IMR-90 (cell line): ENCODE data around the gene AKR1C2. TPM values are rescaled to one million over a fixed set of nuclear protein-coding genes. Genes with fewer than 3 reads are reported as not detected.

Experiments used
- ATAC-seq: fragments of 200-7000 bp; cut with Tn5 transposase; 2 replicates; pipeline ENCODE4 v1.9.1; 2020; ENCODE audit warnings: low read depth, mild to moderate bottlenecking, moderate library complexity
- BruUV-seq: library from RNA; stranded (reverse); fragments of 400-500 nt; replicated peaks from 2 replicates; lab custom pipeline; 2021; lab: Mats Ljungman, UMichigan
- CTCF ChIA-PET: fragments of 300-600 bp; formaldehyde crosslinking; extraction: SDS; loops from one replicate; lab custom pipeline; 2021; ENCODE audit warnings: antibody characterized with exemption; lab: Yijun Ruan, JAX
- POLR2A ChIA-PET: fragments of 300-600 bp; sonication (Branson Sonifier 250); formaldehyde crosslinking; loops from one replicate; lab custom pipeline; 2022; ENCODE audit warnings: antibody characterized with exemption; ENCODE audit not compliant: unreplicated experiment; lab: Charles Lee
- DNase-seq: peaks from one replicate; pipeline ENCODE4 v3.0.0; 2013
- H2AFZ ChIP-seq: replicated peaks from 2 replicates; pipeline ENCODE3; 2013; ENCODE audit warnings: low read length, mild to moderate bottlenecking; ENCODE audit not compliant: poor library complexity
- H2AK5ac ChIP-seq: 2 replicates; pipeline ENCODE4 v1.6.1; 2013; ENCODE audit warnings: low read depth, low read length, inconsistent platforms
- H2AK9ac ChIP-seq: replicated peaks from 2 replicates; pipeline ENCODE3; 2013; ENCODE audit warnings: mild to moderate bottlenecking, low read depth, low read length, moderate library complexity; ENCODE audit not compliant: poor library complexity
- H2BK120ac ChIP-seq: 2 replicates; pipeline ENCODE4 v1.6.1; 2013; ENCODE audit warnings: low read depth, low read length, inconsistent platforms
- H2BK15ac ChIP-seq: 3 replicates; pipeline ENCODE4 v1.6.1; 2013; ENCODE audit warnings: low read depth, low read length, inconsistent platforms
- H2BK20ac ChIP-seq: 2 replicates; pipeline ENCODE4 v1.6.1; 2013; ENCODE audit warnings: low read depth, mild to moderate bottlenecking, inconsistent platforms, low read length, moderate library complexity
- H2BK5ac ChIP-seq: 2 replicates; pipeline ENCODE4 v1.6.1; 2013; ENCODE audit warnings: mild to moderate bottlenecking, low read depth, low read length, inconsistent platforms; ENCODE audit not compliant: poor library complexity, severe bottlenecking
- H3K14ac ChIP-seq: replicated peaks from 2 replicates; pipeline ENCODE4 v1.6.1; 2013; ENCODE audit warnings: low read depth, low read length, inconsistent platforms
- H3K18ac ChIP-seq: 2 replicates; pipeline ENCODE4 v1.6.1; 2013; ENCODE audit warnings: low read depth, low read length, control low read depth
- H3K23ac ChIP-seq: 2 replicates; pipeline ENCODE4 v1.6.1; 2013; ENCODE audit warnings: low read depth, low read length, inconsistent platforms
- H3K27ac ChIP-seq: 2 replicates; pipeline ENCODE4 v1.5.1; 2013; ENCODE audit warnings: mild to moderate bottlenecking, control low read depth, low read length; ENCODE audit not compliant: insufficient read depth
- H3K27me3 ChIP-seq: 2 replicates; pipeline ENCODE4 v1.6.1; 2013; ENCODE audit warnings: low read length; ENCODE audit not compliant: control insufficient read depth, insufficient read depth
- H3K36me3 ChIP-seq: 2 replicates; pipeline ENCODE4 v1.6.1; 2013; ENCODE audit warnings: low read length, mixed read lengths; ENCODE audit not compliant: control insufficient read depth, insufficient read depth
- H3K4ac ChIP-seq: 2 replicates; pipeline ENCODE4 v1.6.1; 2013; ENCODE audit warnings: low read depth, low read length, inconsistent platforms
- H3K4me1 ChIP-seq: 2 replicates; pipeline ENCODE4 v1.6.1; 2013; ENCODE audit warnings: low read length, mixed read lengths; ENCODE audit not compliant: control insufficient read depth, insufficient read depth
- H3K4me2 ChIP-seq: 2 replicates; pipeline ENCODE4 v1.6.1; 2013; ENCODE audit warnings: low read depth, mild to moderate bottlenecking, control low read depth, low read length, moderate library complexity
- H3K4me3 ChIP-seq: 2 replicates; pipeline ENCODE4 v1.5.1; 2013; ENCODE audit warnings: low read depth, mild to moderate bottlenecking, control low read depth, low read length, moderate library complexity; ENCODE audit not compliant: insufficient read depth
- H3K56ac ChIP-seq: 2 replicates; pipeline ENCODE4 v1.6.1; 2013; ENCODE audit warnings: low read length, inconsistent platforms; ENCODE audit not compliant: insufficient read depth; ENCODE audit errors: extremely low read depth
- H3K79me1 ChIP-seq, 2 experiments: 2 replicates each; pipeline ENCODE4 v1.6.1; 2013; ENCODE audit warnings: low read length in 2 of 2, inconsistent platforms in 1 of 2, low read depth in 1 of 2
- H3K9ac ChIP-seq: 2 replicates; pipeline ENCODE4 v1.6.1; 2013; ENCODE audit warnings: low read depth, low read length, control low read depth
- H3K9me1 ChIP-seq: 2 replicates; pipeline ENCODE4 v1.6.1; 2013; ENCODE audit warnings: low read length, inconsistent platforms; ENCODE audit not compliant: insufficient read depth
- H3K9me3 ChIP-seq: 2 replicates; pipeline ENCODE4 v1.6.1; 2013; ENCODE audit warnings: low read length; ENCODE audit not compliant: control insufficient read depth, insufficient read depth
- H4K20me1 ChIP-seq: 2 replicates; pipeline ENCODE4 v1.6.1; 2013; ENCODE audit warnings: low read length, inconsistent platforms; ENCODE audit not compliant: insufficient read depth
- H4K5ac ChIP-seq: 2 replicates; pipeline ENCODE4 v1.6.1; 2013; ENCODE audit warnings: mild to moderate bottlenecking, low read depth, low read length, control low read depth
- H4K8ac ChIP-seq, 2 experiments: 2 replicates each; pipeline ENCODE4 v1.6.1; 2013; ENCODE audit warnings: low read depth in 2 of 2, low read length in 2 of 2, control low read depth in 1 of 2, inconsistent platforms in 1 of 2
- H4K91ac ChIP-seq: 2 replicates; pipeline ENCODE4 v1.6.1; 2013; ENCODE audit warnings: low read depth, low read length, inconsistent platforms; ENCODE audit not compliant: insufficient read depth
- CEBPB ChIP-seq: IDR thresholded peaks from 2 replicates; pipeline ENCODE4 v1.6.1; 2012; ENCODE audit warnings: low read depth, low read length, improper control_type of control experiment
- MAZ ChIP-seq: IDR thresholded peaks from 2 replicates; pipeline ENCODE4 v1.6.1; 2012; ENCODE audit warnings: low read depth, mild to moderate bottlenecking, low read length, improper control_type of control experiment, moderate library complexity, borderline replicate concordance
- MXI1 ChIP-seq: IDR thresholded peaks from 2 replicates; pipeline ENCODE4 v1.6.1; 2012; ENCODE audit warnings: low read depth, mild to moderate bottlenecking, low read length, moderate library complexity, borderline replicate concordance
- POLR2A ChIP-seq: IDR thresholded peaks from 2 replicates; pipeline ENCODE4 v1.6.1; 2012; ENCODE audit warnings: mild to moderate bottlenecking, low read depth, low read length
- SMC3 ChIP-seq: fragments of 150-350 bp; IDR thresholded peaks from 2 replicates; pipeline ENCODE4 v1.6.1; 2016; ENCODE audit warnings: low read depth, mild to moderate bottlenecking, antibody characterized with exemption, low read length, moderate library complexity
- dilution Hi-C: fragments of 300-500 bp; cut with HindIII; formaldehyde crosslinking; loops from one replicate; pipeline ENCODE4 v1.14.3; 2018; ENCODE audit warnings: low sequenced_read_pairs; ENCODE audit not compliant: unreplicated experiment
- in situ Hi-C: fragments of 300-500 bp; cut with MboI; formaldehyde crosslinking; loops from 3 replicates; pipeline ENCODE4 v1.14.3; 2019; ENCODE audit warnings: low sequenced_read_pairs, inconsistent platforms, mixed read lengths
- intact Hi-C: fragments of 100-400 bp; cut with micrococcal nuclease; formaldehyde crosslinking; loops from 2 replicates; pipeline ENCODE4 v1.10.0; 2022
- polyA plus RNA-seq, 3 experiments: library from polyadenylated mRNA; depleted of rRNA; stranded (reverse); fragments of >200 nt; gene quantifications; 2 replicates each; pipeline ENCODE4 v1.2.3, GENCODE V29; 2012; ENCODE audit warnings: low replicate concordance in 1 of 3
- total RNA-seq: library from RNA; depleted of rRNA; stranded (reverse); fragments of >200 nt; gene quantifications from 2 replicates; pipeline ENCODE4 v1.2.3, GENCODE V29; 2012
- TF ChIP-seq, protein P1 (sequence below): fragments of 150-350 bp; IDR thresholded peaks from 2 replicates; pipeline ENCODE4 v1.6.1; 2017; ENCODE audit warnings: mild to moderate bottlenecking, antibody characterized with exemption, low read length, low read depth

The AKR1C2 gene
- total and polyA plus RNA-seq, 2 of the 4 experiments (the other 2 are of a cell fraction) = 0.36 to 1.0 TPM

- intact Hi-C loops = loop anchor here (5.0 kb wide), 2 partner anchors 125 to 145 kb away; partner anchors contain the start of gene AKR1C3
Observed at GRCh38 chr10:4947039-4947634, 56.5 kb downstream of the AKR1C2 start.

More at GRCh38 chr10:4947039-4947634, 56.5 kb downstream of the AKR1C2 start:
- peaks cover 24% of the 10 kb centered on the region for H3K4me1 ChIP-seq
- ATAC-seq (peak; percentile 35), DNase-seq (peak; percentile 71)
- dilution Hi-C loops (no loop called here), in situ Hi-C loops (no loop called here)
- H2AK9ac ChIP-seq = no peak overlapping the region
- H3K56ac ChIP-seq = no peak overlapping the region
- peak overlapping the region; percentile 92; the same call in 1 of the 2 replicates for H3K18ac ChIP-seq
- CTCF ChIA-PET = interaction anchor here (1.0 to 1.6 kb wide), 2 partner anchors 97 to 126 kb away, joined by 3 to 8 read pairs; no protein-coding TSS in a partner anchor
- no peaks in the 10 kb centered on the region for H3K27me3 ChIP-seq
- H3K9me1 ChIP-seq = 0 out of 2 replicates have a peak, but pooled peaks cover 2% of the 10 kb centered on the region
- H2AK5ac ChIP-seq = peak overlapping the region; percentile 8; the same call in 1 of the 2 replicates
- POLR2A ChIA-PET = no interaction called here
- H4K91ac ChIP-seq = peak overlapping the region; percentile 3; the same call in 1 of the 2 replicates
- H2BK20ac ChIP-seq = peak overlapping the region; percentile 30; the same call in 1 of the 2 replicates
- H3K9ac ChIP-seq = no peak overlapping the region
- no peaks in the 10 kb centered on the region for H3K36me3 ChIP-seq
- H3K23ac ChIP-seq = no peak overlapping the region
- H4K8ac ChIP-seq = peak overlapping the region in 1 of 2 experiments; percentile 73; a peak in 1 of 4 replicates
- no peak overlapping the region for H3K14ac ChIP-seq
- H3K4me2 ChIP-seq = peak overlapping the region; percentile 83; the same call in 1 of the 2 replicates
- H3K79me1 ChIP-seq = no peaks in the 10 kb centered on the region
- peak overlapping the region; percentile 91 for H4K5ac ChIP-seq
- H3K4ac ChIP-seq = no peak overlapping the region
- peak overlapping the region; percentile 83 for H2BK5ac ChIP-seq
- no peak overlapping the region for H3K4me3 ChIP-seq
- no peaks in the 10 kb centered on the region for H3K9me3 ChIP-seq
- peak overlapping the region; percentile 25; the same call in 1 of the 2 replicates for H3K27ac ChIP-seq
- H2AFZ ChIP-seq = no peak overlapping the region
- no TSS peak for BruUV-seq
- no peaks in the 10 kb centered on the region for H4K20me1 ChIP-seq
- TF ChIP-seq CEBPB (peak; percentile 86), POLR2A (no peak), MXI1 (no peak), MAZ (no peak), SMC3 (no peak)
- TF ChIP-seq, protein P1, sequence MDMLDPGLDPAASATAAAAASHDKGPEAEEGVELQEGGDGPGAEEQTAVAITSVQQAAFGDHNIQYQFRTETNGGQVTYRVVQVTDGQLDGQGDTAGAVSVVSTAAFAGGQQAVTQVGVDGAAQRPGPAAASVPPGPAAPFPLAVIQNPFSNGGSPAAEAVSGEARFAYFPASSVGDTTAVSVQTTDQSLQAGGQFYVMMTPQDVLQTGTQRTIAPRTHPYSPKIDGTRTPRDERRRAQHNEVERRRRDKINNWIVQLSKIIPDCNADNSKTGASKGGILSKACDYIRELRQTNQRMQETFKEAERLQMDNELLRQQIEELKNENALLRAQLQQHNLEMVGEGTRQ = no peak
- H2BK120ac ChIP-seq = peak overlapping the region; percentile 56
- H2BK15ac ChIP-seq = 0 out of 3 replicates have a peak overlapping the region, but pooled peaks have one; percentile 42
